Liver (tissue), 9 donors: ENCODE results near the gene FOSL2. TPM values are rescaled to one million over a fixed set of nuclear protein-coding genes. Genes with fewer than 3 reads are reported as not detected.

Source experiments
- DNase-seq: peaks from one replicate; pipeline ENCODE4 v3.0.0-alpha.2; 2017; ENCODE audit warnings: low spot score
- H3K27ac ChIP-seq, 2 donors: one replicate each; pipeline ENCODE4 v1.7.0; 2013; ENCODE audit warnings: inconsistent platforms in 2 of 2, low read length in 2 of 2, control low read depth in 1 of 2, low read depth in 1 of 2, mild to moderate bottlenecking in 1 of 2
- H3K27me3 ChIP-seq, 4 donors: one replicate each; pipeline versions ENCODE4 v1.6.1 to v1.7.0; 2013; ENCODE audit warnings: low read length in 3 of 4, inconsistent platforms in 1 of 4, mild to moderate bottlenecking in 1 of 4, moderate library complexity in 1 of 4; ENCODE audit not compliant: control insufficient read depth in 4 of 4, insufficient read depth in 4 of 4
- H3K36me3 ChIP-seq, 4 donors: one replicate each; pipeline versions ENCODE4 v1.6.1 to v1.7.0; 2013; ENCODE audit warnings: low read length in 3 of 4, mild to moderate bottlenecking in 3 of 4, low read depth in 1 of 4, moderate library complexity in 1 of 4; ENCODE audit not compliant: control insufficient read depth in 4 of 4, insufficient read depth in 3 of 4
- H3K4me1 ChIP-seq, 4 donors: one replicate each; pipeline versions ENCODE4 v1.6.1 to v1.7.0; 2013; ENCODE audit warnings: low read length in 3 of 4, mild to moderate bottlenecking in 3 of 4, moderate library complexity in 1 of 4; ENCODE audit not compliant: control insufficient read depth in 4 of 4, insufficient read depth in 4 of 4
- H3K4me3 ChIP-seq, 3 donors: one replicate each; pipeline versions ENCODE4 v1.6.1 to v1.7.0; 2013; ENCODE audit warnings: low read length in 3 of 3, control low read depth in 1 of 3, low read depth in 1 of 3, mild to moderate bottlenecking in 1 of 3
- H3K9ac ChIP-seq, 2 donors: one replicate each; pipeline ENCODE4 v1.7.0; 2013; ENCODE audit warnings: low read length in 2 of 2, mild to moderate bottlenecking in 2 of 2, moderate library complexity in 2 of 2, control low read depth in 1 of 2, low read depth in 1 of 2
- H3K9me3 ChIP-seq, 4 donors: one replicate each; pipeline versions ENCODE4 v1.6.1 to v1.7.0; 2013; ENCODE audit warnings: low read length in 3 of 4; ENCODE audit not compliant: control insufficient read depth in 4 of 4
- EGR1 ChIP-seq, 2 donors: IDR thresholded peaks; 2 replicates each; pipeline ENCODE4 v1.6.1; 2016 to 2018; ENCODE audit warnings: antibody characterized with exemption in 2 of 2, low read depth in 2 of 2
- FOXA1 ChIP-seq: IDR thresholded peaks from 2 replicates; pipeline ENCODE4 v1.6.1; 2016; ENCODE audit warnings: antibody characterized with exemption
- FOXA2 ChIP-seq: IDR thresholded peaks from 2 replicates; pipeline ENCODE4 v1.6.1; 2016; ENCODE audit warnings: antibody characterized with exemption
- GABPA ChIP-seq, 2 donors: IDR thresholded peaks in 1 of 2; conservative IDR thresholded peaks in 1 of 2; 2 replicates each; pipeline ENCODE4 v1.6.1; 2016; ENCODE audit warnings: antibody characterized with exemption in 2 of 2, mild to moderate bottlenecking in 1 of 2, moderate library complexity in 1 of 2
- HNF4A ChIP-seq, 2 donors: conservative IDR thresholded peaks; 2 replicates each; pipeline ENCODE4 v1.6.1; 2016; ENCODE audit warnings: antibody characterized with exemption in 2 of 2, mild to moderate bottlenecking in 2 of 2
- HNF4G ChIP-seq: IDR thresholded peaks from 2 replicates; pipeline ENCODE4 v1.6.1; 2016; ENCODE audit warnings: antibody characterized with exemption
- JUND ChIP-seq, 2 donors: IDR thresholded peaks; 2 replicates each; pipeline ENCODE4 v1.6.1; 2016; ENCODE audit warnings: antibody characterized with exemption in 2 of 2
- NR2F2 ChIP-seq: IDR thresholded peaks from 2 replicates; pipeline ENCODE4 v1.6.1; 2016; ENCODE audit warnings: antibody characterized with exemption
- RAD21 ChIP-seq, 2 donors: IDR thresholded peaks; 2 replicates each; pipeline ENCODE4 v1.6.1; 2016; ENCODE audit warnings: antibody characterized with exemption in 2 of 2, mild to moderate bottlenecking in 2 of 2
- RXRA ChIP-seq, 2 donors: IDR thresholded peaks; 2 replicates each; pipeline ENCODE4 v1.6.1; 2017 to 2018; ENCODE audit warnings: antibody characterized with exemption in 2 of 2, mild to moderate bottlenecking in 1 of 2
- SP1 ChIP-seq: IDR thresholded peaks from 2 replicates; pipeline ENCODE4 v1.6.1; 2018; ENCODE audit warnings: antibody characterized with exemption, mild to moderate bottlenecking
- TAF1 ChIP-seq: conservative IDR thresholded peaks from 2 replicates; pipeline ENCODE4 v1.6.1; 2016; ENCODE audit warnings: antibody characterized with exemption, mild to moderate bottlenecking
- YY1 ChIP-seq: IDR thresholded peaks from 2 replicates; pipeline ENCODE4 v1.6.1; 2016; ENCODE audit warnings: antibody characterized with exemption, mild to moderate bottlenecking
- WGBS: extraction: QIAGEN DNeasy Blood & Tissue Kit; methylation state at CpG from one replicate; pipeline ENCODE4 v1.1.7; 2013; 5-methylcytosine and 5-hydroxymethylcytosine counted together
- polyA plus RNA-seq, 2 donors: library from polyadenylated mRNA; stranded (reverse) in 1 of 2; unstranded in 1 of 2; fragments of 200-250 nt in 1 of 2; fragments of >200 nt in 1 of 2; fragmentation: Nextera tagmentation in 1 of 2; extraction: Ambion mirVana in 1 of 2; gene quantifications; one replicate each; pipeline versions ENCODE4 v1.2.1 to v1.2.3, GENCODE V29; 2013 to 2015
- total RNA-seq, 2 donors: library from RNA; depleted of rRNA; stranded (reverse); fragments of >200 nt; gene quantifications; one replicate each; pipeline ENCODE4 v1.2.3, GENCODE V29; 2014
- TF ChIP-seq, protein P1 (sequence below): fragments of 150-350 bp; IDR thresholded peaks from 2 replicates; pipeline ENCODE4 v1.5.1; 2017; ENCODE audit warnings: improper control_type of control experiment, low read depth, low read length; ENCODE audit not compliant: missing input control
- TF ChIP-seq, protein P2 (sequence below): IDR thresholded peaks from 2 replicates; pipeline ENCODE4 v1.6.1; 2016; ENCODE audit warnings: antibody characterized with exemption
- TF ChIP-seq, protein P3 (sequence below): IDR thresholded peaks from 2 replicates; pipeline ENCODE4 v1.6.1; 2016; ENCODE audit warnings: antibody characterized with exemption, mild to moderate bottlenecking
- TF ChIP-seq, protein P4 (sequence below): IDR thresholded peaks from 2 replicates; pipeline ENCODE4 v1.6.1; 2016; ENCODE audit warnings: antibody characterized with exemption
- TF ChIP-seq, protein P5 (sequence below): IDR thresholded peaks from 2 replicates; pipeline ENCODE4 v1.6.1; 2016; ENCODE audit warnings: antibody characterized with exemption
- donor health status: healthy.
- donor health status: healthy.
- donor health status: healthy.
- donor health status: healthy.
- donor health status: healthy.

The FOSL2 gene
- total and polyA plus RNA-seq, 4 donors: 1.9 to 10.7 (median 2.6) TPM

DNA sequence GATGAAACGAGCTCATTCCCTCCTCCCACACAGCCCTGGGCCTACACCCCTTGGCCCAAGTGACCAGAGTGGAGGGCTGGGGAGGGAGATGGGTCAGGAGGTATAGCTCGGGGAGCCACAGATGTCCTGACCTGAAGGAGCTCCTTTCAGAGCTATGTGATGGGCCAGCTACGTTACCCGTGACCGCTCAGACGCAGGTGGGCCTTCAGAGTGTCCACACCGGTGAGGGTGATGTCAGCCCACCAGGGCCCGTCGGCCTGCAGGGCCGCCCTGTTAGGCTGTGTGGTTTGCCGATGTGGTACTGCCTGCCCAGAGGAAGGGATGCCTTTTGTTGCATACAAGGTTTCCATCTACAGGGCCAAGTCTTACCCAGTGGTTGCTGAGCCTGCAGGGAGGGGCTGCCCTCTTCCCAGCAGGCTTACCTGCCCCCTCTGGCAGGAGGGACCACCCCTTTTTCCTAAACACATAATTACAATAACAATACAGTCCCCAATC, 41.8 kb upstream of the FOSL2 start:
- TF ChIP-seq HNF4A (conservative IDR thresholded peaks at IDR 0.05) (no peak), JUND (IDR thresholded peaks at IDR 0.05) (no peak), GABPA (IDR thresholded peaks at IDR 0.05 in 1 of 2, conservative IDR thresholded peaks at IDR 0.05 in 1 of 2) (no peak), RAD21 (IDR thresholded peaks at IDR 0.05) (no peak), TAF1 (no peak), YY1 (no peak), EGR1 (IDR thresholded peaks at IDR 0.05; ENCODE audit: low read depth in 2 of 2) (no peak), SP1 (no peak), FOXA1 (no peak), FOXA2 (no peak), RXRA (IDR thresholded peaks at IDR 0.05) (no peak), HNF4G (no peak), NR2F2 (no peak)
- TF ChIP-seq, protein P1, sequence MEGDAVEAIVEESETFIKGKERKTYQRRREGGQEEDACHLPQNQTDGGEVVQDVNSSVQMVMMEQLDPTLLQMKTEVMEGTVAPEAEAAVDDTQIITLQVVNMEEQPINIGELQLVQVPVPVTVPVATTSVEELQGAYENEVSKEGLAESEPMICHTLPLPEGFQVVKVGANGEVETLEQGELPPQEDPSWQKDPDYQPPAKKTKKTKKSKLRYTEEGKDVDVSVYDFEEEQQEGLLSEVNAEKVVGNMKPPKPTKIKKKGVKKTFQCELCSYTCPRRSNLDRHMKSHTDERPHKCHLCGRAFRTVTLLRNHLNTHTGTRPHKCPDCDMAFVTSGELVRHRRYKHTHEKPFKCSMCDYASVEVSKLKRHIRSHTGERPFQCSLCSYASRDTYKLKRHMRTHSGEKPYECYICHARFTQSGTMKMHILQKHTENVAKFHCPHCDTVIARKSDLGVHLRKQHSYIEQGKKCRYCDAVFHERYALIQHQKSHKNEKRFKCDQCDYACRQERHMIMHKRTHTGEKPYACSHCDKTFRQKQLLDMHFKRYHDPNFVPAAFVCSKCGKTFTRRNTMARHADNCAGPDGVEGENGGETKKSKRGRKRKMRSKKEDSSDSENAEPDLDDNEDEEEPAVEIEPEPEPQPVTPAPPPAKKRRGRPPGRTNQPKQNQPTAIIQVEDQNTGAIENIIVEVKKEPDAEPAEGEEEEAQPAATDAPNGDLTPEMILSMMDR: no peak
- TF ChIP-seq, protein P2, sequence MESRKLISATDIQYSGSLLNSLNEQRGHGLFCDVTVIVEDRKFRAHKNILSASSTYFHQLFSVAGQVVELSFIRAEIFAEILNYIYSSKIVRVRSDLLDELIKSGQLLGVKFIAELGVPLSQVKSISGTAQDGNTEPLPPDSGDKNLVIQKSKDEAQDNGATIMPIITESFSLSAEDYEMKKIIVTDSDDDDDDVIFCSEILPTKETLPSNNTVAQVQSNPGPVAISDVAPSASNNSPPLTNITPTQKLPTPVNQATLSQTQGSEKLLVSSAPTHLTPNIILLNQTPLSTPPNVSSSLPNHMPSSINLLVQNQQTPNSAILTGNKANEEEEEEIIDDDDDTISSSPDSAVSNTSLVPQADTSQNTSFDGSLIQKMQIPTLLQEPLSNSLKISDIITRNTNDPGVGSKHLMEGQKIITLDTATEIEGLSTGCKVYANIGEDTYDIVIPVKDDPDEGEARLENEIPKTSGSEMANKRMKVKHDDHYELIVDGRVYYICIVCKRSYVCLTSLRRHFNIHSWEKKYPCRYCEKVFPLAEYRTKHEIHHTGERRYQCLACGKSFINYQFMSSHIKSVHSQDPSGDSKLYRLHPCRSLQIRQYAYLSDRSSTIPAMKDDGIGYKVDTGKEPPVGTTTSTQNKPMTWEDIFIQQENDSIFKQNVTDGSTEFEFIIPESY: no peak
- TF ChIP-seq, protein P3, sequence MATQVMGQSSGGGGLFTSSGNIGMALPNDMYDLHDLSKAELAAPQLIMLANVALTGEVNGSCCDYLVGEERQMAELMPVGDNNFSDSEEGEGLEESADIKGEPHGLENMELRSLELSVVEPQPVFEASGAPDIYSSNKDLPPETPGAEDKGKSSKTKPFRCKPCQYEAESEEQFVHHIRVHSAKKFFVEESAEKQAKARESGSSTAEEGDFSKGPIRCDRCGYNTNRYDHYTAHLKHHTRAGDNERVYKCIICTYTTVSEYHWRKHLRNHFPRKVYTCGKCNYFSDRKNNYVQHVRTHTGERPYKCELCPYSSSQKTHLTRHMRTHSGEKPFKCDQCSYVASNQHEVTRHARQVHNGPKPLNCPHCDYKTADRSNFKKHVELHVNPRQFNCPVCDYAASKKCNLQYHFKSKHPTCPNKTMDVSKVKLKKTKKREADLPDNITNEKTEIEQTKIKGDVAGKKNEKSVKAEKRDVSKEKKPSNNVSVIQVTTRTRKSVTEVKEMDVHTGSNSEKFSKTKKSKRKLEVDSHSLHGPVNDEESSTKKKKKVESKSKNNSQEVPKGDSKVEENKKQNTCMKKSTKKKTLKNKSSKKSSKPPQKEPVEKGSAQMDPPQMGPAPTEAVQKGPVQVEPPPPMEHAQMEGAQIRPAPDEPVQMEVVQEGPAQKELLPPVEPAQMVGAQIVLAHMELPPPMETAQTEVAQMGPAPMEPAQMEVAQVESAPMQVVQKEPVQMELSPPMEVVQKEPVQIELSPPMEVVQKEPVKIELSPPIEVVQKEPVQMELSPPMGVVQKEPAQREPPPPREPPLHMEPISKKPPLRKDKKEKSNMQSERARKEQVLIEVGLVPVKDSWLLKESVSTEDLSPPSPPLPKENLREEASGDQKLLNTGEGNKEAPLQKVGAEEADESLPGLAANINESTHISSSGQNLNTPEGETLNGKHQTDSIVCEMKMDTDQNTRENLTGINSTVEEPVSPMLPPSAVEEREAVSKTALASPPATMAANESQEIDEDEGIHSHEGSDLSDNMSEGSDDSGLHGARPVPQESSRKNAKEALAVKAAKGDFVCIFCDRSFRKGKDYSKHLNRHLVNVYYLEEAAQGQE: no peak
- TF ChIP-seq, protein P4, sequence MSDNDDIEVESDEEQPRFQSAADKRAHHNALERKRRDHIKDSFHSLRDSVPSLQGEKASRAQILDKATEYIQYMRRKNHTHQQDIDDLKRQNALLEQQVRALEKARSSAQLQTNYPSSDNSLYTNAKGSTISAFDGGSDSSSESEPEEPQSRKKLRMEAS: no peak
- TF ChIP-seq, protein P5, sequence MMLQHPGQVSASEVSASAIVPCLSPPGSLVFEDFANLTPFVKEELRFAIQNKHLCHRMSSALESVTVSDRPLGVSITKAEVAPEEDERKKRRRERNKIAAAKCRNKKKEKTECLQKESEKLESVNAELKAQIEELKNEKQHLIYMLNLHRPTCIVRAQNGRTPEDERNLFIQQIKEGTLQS: no peak
- no peak for DNase-seq
- H3K4me3 ChIP-seq: no peak overlapping the region
- no peaks in the 10 kb centered on the region for H3K27me3 ChIP-seq
- WGBS: 96% methylated on average over 11 of the region's 11 CpGs
- no peak overlapping the region for H3K9ac ChIP-seq
- no peaks in the 10 kb centered on the region for H3K36me3 ChIP-seq
- no peak overlapping the region for H3K27ac ChIP-seq
- no peaks in the 10 kb centered on the region for H3K9me3 ChIP-seq
- peaks cover 3 to 8% (median 7%) of the 10 kb centered on the region in 4 donors for H3K4me1 ChIP-seq
